ENCODE data around the gene RNF215. TPM values are rescaled to one million over a fixed set of nuclear protein-coding genes. Genes with fewer than 3 reads are reported as not detected.
A peak's percentile ranks its signal among the peaks of the same experiment; 100 is the strongest.

Gene RNF215
- total RNA-seq, 1 donor from 2014 or later, result 15.5 TPM

DNA sequence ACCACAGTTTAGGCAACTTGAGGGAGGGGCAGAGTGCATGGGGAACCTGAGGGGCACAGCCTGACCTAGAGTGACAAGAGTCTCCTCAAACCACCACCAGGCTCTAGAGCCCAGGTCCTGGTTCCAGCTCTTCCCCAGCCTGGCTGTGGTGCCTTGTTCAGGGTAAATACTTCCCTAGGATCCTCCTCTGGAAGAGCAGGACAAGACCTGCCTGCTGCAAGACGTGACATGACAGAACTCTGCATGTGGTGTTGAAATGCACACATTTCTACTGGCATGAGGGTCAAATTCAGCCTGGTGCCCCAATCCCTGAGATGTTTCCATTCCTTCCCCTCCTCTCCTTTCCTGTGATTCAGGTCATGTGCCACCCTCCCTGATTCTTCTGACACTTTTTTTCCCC is 12.9 kb upstream of the RNF215 start:
- Histone ChIP-seq H3K27me3 (ENCODE audit: control insufficient read depth, insufficient read depth, low read length) (no peaks in the 10 kb centered on the region), H3K4me3 (ENCODE audit: low read depth, low read length) (no peak overlapping the region), H3K36me3 (ENCODE audit: control insufficient read depth, insufficient read depth, low read length) (peaks cover 15% of the 10 kb centered on the region)
- no peak for FAIRE-seq
- TF ChIP-seq, protein P1, sequence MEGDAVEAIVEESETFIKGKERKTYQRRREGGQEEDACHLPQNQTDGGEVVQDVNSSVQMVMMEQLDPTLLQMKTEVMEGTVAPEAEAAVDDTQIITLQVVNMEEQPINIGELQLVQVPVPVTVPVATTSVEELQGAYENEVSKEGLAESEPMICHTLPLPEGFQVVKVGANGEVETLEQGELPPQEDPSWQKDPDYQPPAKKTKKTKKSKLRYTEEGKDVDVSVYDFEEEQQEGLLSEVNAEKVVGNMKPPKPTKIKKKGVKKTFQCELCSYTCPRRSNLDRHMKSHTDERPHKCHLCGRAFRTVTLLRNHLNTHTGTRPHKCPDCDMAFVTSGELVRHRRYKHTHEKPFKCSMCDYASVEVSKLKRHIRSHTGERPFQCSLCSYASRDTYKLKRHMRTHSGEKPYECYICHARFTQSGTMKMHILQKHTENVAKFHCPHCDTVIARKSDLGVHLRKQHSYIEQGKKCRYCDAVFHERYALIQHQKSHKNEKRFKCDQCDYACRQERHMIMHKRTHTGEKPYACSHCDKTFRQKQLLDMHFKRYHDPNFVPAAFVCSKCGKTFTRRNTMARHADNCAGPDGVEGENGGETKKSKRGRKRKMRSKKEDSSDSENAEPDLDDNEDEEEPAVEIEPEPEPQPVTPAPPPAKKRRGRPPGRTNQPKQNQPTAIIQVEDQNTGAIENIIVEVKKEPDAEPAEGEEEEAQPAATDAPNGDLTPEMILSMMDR (IDR thresholded peaks at IDR 0.05; ENCODE audit: insufficient read depth, low read length, severe bottlenecking), result no peak
- peak; percentile 92 for DNase-seq (ENCODE audit: low read depth)

DNA sequence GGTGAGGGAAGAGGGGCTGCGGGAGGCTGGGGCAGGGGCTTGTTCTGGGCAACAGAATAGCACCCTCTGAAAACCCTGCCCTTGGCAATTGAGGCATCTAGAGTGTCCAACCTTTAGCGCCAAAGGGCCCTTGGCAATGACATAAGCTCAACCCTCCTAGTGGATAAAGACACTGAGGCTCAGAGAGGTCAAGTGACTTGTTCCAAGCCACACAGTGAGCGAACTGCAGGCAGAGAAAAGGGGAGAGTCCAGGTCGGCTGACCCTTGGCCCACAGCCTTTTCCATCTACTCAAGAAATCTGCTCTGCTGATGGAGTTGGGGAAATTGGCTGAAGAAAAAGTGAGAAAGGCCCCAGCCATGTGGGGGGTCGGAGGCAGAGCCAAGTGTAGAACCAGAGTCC is 12.5 kb upstream of the RNF215 start:
- TF ChIP-seq, protein P1 (IDR thresholded peaks at IDR 0.05; ENCODE audit: insufficient read depth, low read length, severe bottlenecking), result no peak
- Histone ChIP-seq H3K27me3 (ENCODE audit: control insufficient read depth, insufficient read depth, low read length) (no peaks in the 10 kb centered on the region), H3K36me3 (ENCODE audit: control insufficient read depth, insufficient read depth, low read length) (peaks cover 15% of the 10 kb centered on the region), H3K4me3 (ENCODE audit: low read depth, low read length) (no peak overlapping the region)
- DNase-seq (ENCODE audit: low read depth) (no peak), FAIRE-seq (no peak)

DNA sequence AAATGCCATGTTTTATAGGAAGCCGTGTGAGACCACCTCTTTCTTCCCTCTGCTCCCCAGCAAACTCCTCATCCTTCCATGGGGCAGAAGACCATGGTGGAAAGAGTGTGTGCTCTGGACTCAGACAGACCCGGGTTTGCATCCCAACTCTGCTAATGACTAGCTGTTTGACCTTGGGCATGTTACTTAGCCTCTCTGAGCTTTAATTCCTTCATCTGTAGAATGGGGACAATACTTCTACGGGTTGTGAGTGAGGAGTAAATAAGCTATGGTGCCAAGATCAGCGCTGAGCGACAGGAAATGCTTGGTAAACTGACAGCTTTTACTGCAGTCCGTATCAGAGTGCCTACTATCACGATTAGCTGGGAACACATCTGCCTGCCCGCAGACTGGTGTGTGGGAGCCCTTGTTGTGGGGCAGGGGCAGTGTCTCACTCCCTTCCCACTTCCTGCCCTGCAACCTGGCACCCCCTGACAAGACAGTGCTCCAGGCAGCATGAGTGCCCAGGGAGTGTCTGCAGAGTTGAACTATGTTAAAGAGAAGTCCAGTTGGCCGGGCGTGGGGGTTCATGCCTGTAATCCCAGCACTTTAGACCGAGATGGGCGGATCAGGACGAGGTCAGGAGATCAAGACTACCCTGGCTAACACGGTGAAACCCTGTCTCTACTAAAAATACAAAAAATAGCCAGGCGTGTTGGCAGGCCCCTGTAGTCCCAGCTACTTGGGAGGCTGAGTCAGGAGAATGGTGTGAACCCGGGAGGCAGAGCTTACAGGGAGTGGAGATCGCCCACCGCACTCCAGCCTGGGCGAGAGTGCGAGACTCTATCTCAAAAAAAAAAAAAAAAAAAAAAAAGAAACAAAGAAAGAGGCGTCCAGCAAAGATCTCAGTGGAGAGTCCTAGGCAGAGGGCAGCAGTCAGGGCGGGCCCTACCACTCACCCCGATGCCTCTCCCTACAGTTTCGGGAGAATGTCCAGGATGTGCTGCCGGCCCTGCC is 11.8 kb upstream of the RNF215 start:
- FAIRE-seq (peak; percentile 18), DNase-seq (ENCODE audit: low read depth) (no peak)
- TF ChIP-seq, protein P1 (IDR thresholded peaks at IDR 0.05; ENCODE audit: insufficient read depth, low read length, severe bottlenecking), result no peak
- Histone ChIP-seq H3K27me3 (ENCODE audit: control insufficient read depth, insufficient read depth, low read length) (no peaks in the 10 kb centered on the region), H3K36me3 (ENCODE audit: control insufficient read depth, insufficient read depth, low read length) (peaks cover 10% of the 10 kb centered on the region), H3K4me3 (ENCODE audit: low read depth, low read length) (peak overlapping the region; percentile 88)

DNA sequence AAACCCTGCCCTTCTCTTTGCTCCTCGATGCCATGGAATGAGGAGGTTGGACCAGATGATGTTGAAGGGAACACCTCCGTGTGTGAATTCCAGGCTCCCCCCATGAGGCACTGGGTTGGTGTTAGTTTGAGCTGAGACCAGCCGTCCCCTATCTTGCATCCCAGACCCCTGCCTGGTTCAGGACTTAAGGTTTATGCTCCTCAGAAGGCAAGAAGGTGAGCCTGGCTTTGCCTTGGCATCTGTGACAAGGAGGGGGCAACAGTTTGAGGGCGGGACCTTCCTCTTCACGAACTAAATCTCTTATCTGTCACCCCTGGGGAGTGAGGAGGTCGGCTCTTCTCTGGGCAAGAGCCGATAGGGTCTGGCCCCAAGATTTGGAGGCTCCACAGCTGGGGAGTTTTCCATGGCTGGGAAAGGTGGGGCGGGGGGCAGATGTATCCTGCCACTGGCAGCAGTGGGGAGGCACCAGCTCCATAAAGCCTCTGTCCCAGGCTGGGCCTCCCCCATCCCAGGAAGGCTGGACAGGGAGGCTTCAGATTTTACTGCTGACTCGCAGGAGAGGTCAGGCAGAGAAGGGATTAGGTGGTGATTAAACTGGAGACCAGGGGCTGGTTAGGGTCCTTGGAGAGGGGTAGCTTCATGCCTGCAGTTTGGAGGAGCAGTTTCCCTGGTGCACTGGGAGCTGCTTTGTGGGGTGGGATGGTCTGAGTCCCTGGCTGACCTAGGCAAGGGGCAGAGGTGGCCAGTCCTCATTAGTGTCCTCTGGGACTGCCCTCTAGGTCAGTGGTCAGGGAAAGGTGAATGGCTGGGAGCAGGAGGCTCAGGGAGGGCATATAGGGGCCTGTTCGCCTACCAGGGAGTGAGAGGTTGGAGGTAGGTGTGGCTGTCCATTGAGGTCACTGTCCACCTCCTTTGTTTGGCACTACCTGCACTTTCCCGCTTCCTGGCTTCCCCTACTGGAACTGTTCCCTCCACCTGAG is 10.7 kb upstream of the RNF215 start:
- no peaks in the 10 kb centered on the region for H3K27me3 ChIP-seq (ENCODE audit: control insufficient read depth, insufficient read depth, low read length)
- TF ChIP-seq, protein P1 (IDR thresholded peaks at IDR 0.05; ENCODE audit: insufficient read depth, low read length, severe bottlenecking), result no peak
- FAIRE-seq, result no peak

DNA sequence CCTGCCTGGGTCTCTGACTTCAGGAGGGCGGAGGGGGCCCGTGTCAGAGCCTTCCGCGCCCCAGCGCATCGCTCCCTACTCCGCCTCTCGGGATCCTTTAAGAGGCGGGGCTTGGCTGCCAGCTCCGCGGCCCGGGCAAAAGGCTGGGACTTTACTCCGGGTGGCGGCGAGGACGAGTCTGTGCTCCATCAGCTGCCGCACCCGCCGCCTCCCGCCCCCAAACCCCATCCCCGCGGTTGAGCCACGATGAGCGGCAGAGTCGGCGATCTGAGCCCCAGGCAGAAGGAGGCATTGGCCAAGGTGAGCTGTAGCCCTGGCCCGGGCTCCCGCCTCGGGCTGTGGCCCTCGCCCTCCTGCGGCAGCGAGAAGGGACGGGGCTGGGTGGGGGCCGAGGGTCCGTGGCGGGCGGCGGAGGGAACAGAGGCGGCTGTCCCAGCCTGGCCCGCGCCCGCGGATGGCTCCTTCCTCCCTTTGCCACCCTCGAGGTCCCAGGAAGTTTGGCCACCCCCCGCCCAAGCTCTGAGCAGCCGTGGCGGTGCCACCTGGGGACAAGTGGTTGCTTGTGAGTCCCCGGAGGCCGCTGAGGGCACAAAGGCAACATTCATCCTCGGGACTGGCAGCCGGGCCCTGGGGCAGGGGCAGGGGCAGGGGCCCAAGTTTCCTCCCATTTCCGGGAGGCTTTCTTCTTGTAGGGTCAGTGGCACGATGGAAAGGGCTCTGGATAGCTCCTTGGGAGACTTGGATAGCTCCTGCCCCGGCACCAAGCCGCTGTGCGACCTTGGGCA is 9.9 kb upstream of the RNF215 start, which contains the start of gene SEC14L2:
Gene SEC14L2, plus strand, starts transcription at position 148 of the 785 bp plus-strand sequence. Its CDS starts 99 bp downstream, at position 247.
- TF ChIP-seq, protein P1 (IDR thresholded peaks at IDR 0.05; ENCODE audit: insufficient read depth, low read length, severe bottlenecking), result no peak
- Histone ChIP-seq H3K4me3 (ENCODE audit: low read depth, low read length) (peak within 1 kb of the TSS; percentile 88), H3K27me3 (ENCODE audit: control insufficient read depth, insufficient read depth, low read length) (no peaks in the 10 kb centered on the region), H3K36me3 (ENCODE audit: control insufficient read depth, insufficient read depth, low read length) (peaks cover 7% of the 10 kb centered on the region)
- DNase-seq (ENCODE audit: low read depth), result peak; percentile 35
- no peak for FAIRE-seq

More for the DNA sequence above, 10.7 kb upstream of the RNF215 start:
- DNase-seq (ENCODE audit: low read depth), result no peak
- peaks cover 8% of the 10 kb centered on the region for H3K36me3 ChIP-seq (ENCODE audit: control insufficient read depth, insufficient read depth, low read length)
- H3K4me3 ChIP-seq (ENCODE audit: low read depth, low read length), result peak overlapping the region; percentile 88
